DOHH2 (cell line): ENCODE measurements around the gene CPS1.

Source experiments
- H3F3A ChIP-seq: fragments of 200-600 bp; sonication (generic), shearing (Covaris generic); 2 replicates; pipeline ENCODE4 v1.6.0; 2016; ENCODE audit warnings: antibody characterized with exemption, mild to moderate bottlenecking; ENCODE audit not compliant: control insufficient read depth, insufficient read depth
- H3K27ac ChIP-seq: fragments of 200-600 bp; sonication (generic); 2 replicates; pipeline ENCODE4 v1.5.1; 2014; ENCODE audit warnings: low read depth, mild to moderate bottlenecking, low read length, moderate library complexity
- H3K27me3 ChIP-seq: fragments of 200-600 bp; sonication (generic); 2 replicates; pipeline ENCODE4 v1.6.1; 2014; ENCODE audit warnings: mild to moderate bottlenecking, low read length, mixed read lengths; ENCODE audit not compliant: control insufficient read depth
- H3K36me3 ChIP-seq: fragments of 200-600 bp; sonication (generic); 2 replicates; pipeline ENCODE4 v1.6.1; 2014; ENCODE audit warnings: mild to moderate bottlenecking, low read length, moderate library complexity, mixed read lengths; ENCODE audit not compliant: control insufficient read depth
- H3K4me1 ChIP-seq: fragments of 200-600 bp; sonication (generic); 2 replicates; pipeline ENCODE4 v1.6.1; 2014; ENCODE audit warnings: mild to moderate bottlenecking, low read length, mixed read lengths; ENCODE audit not compliant: control insufficient read depth
- H3K4me2 ChIP-seq: fragments of 200-600 bp; sonication (generic); 2 replicates; pipeline ENCODE4 v1.6.0; 2014; ENCODE audit warnings: mild to moderate bottlenecking, low read length, moderate library complexity
- H3K4me3 ChIP-seq: fragments of 200-600 bp; sonication (generic); 2 replicates; pipeline ENCODE4 v1.5.1; 2014; ENCODE audit warnings: mild to moderate bottlenecking, low read length, mixed read lengths
- H3K79me2 ChIP-seq: fragments of 200-600 bp; sonication (generic); 2 replicates; pipeline ENCODE4 v1.6.1; 2014; ENCODE audit warnings: mild to moderate bottlenecking, low read length, mixed read lengths; ENCODE audit not compliant: control insufficient read depth
- H3K9me2 ChIP-seq: fragments of 200-600 bp; sonication (generic); replicated peaks from 2 replicates; pipeline ENCODE4 v1.6.1; 2014; ENCODE audit warnings: mild to moderate bottlenecking, low read length, mixed read lengths; ENCODE audit not compliant: control insufficient read depth
- H3K9me3 ChIP-seq: fragments of 200-600 bp; sonication (generic); 2 replicates; pipeline ENCODE4 v1.6.1; 2014; ENCODE audit warnings: antibody characterized with exemption, low read length, mixed read lengths; ENCODE audit not compliant: control insufficient read depth, insufficient read depth
- H4K20me1 ChIP-seq: fragments of 200-600 bp; sonication (generic); 2 replicates; pipeline ENCODE4 v1.6.0; 2014; ENCODE audit warnings: low read depth, mild to moderate bottlenecking, antibody characterized with exemption, low read length, moderate library complexity; ENCODE audit not compliant: control insufficient read depth, insufficient read depth
- CTCF ChIP-seq: fragments of 200-600 bp; sonication (generic); IDR thresholded peaks from one replicate; pipeline ENCODE4 v1.5.1; 2014; ENCODE audit warnings: antibody characterized with exemption, mild to moderate bottlenecking, low read depth, low read length; ENCODE audit not compliant: poor library complexity, severe bottlenecking
- EZH2phosphoT487 ChIP-seq: fragments of 200-600 bp; sonication (generic); IDR thresholded peaks from 2 replicates; pipeline ENCODE4 v1.6.1; 2017; ENCODE audit warnings: borderline replicate concordance, mild to moderate bottlenecking, antibody characterized with exemption, low read length, moderate library complexity, mixed read lengths

CPS1 gene

GRCh38 chr2:210548031-210548430, 8.4 kb upstream of the CPS1 start:
- Histone ChIP-seq H3K9me3 (no peaks in the 10 kb centered on the region), H3K79me2 (no peaks in the 10 kb centered on the region), H3K9me2 (no peaks in the 10 kb centered on the region), H3F3A (no peaks in the 10 kb centered on the region), H3K4me2 (no peak overlapping the region), H3K4me1 (no peaks in the 10 kb centered on the region), H3K36me3 (no peaks in the 10 kb centered on the region), H3K27ac (no peak overlapping the region), H3K27me3 (no peaks in the 10 kb centered on the region), H3K4me3 (no peak overlapping the region), H4K20me1 (no peaks in the 10 kb centered on the region)
- TF ChIP-seq EZH2phosphoT487: no peak
- no peak for TF ChIP-seq CTCF

- TF ChIP-seq CTCF (no peak), EZH2phosphoT487 (no peak)
- H3K79me2 ChIP-seq: no peaks in the 10 kb centered on the region
- H3K4me3 ChIP-seq: no peak overlapping the region
- no peaks in the 10 kb centered on the region for H3K4me1 ChIP-seq
- no peaks in the 10 kb centered on the region for H3K9me3 ChIP-seq
- H3K4me2 ChIP-seq: no peak overlapping the region
- no peaks in the 10 kb centered on the region for H3K27me3 ChIP-seq
- no peaks in the 10 kb centered on the region for H3K9me2 ChIP-seq
- no peaks in the 10 kb centered on the region for H3K36me3 ChIP-seq
- H4K20me1 ChIP-seq: no peaks in the 10 kb centered on the region
- no peak overlapping the region for H3K27ac ChIP-seq
- no peaks in the 10 kb centered on the region for H3F3A ChIP-seq
Observed at GRCh38 chr2:210548878-210549384, 7.5 kb upstream of the CPS1 start.

- no peaks in the 10 kb centered on the region for H3K9me3 ChIP-seq
- no peaks in the 10 kb centered on the region for H3K9me2 ChIP-seq
- H3K27me3 ChIP-seq: no peaks in the 10 kb centered on the region
- H3K36me3 ChIP-seq: no peaks in the 10 kb centered on the region
- H3K4me1 ChIP-seq: no peaks in the 10 kb centered on the region
- H3K4me3 ChIP-seq: no peak overlapping the region
- H3K4me2 ChIP-seq: no peak overlapping the region
- no peaks in the 10 kb centered on the region for H3F3A ChIP-seq
- H3K27ac ChIP-seq: no peak overlapping the region
- TF ChIP-seq EZH2phosphoT487 (no peak), CTCF (no peak)
- H4K20me1 ChIP-seq: no peaks in the 10 kb centered on the region
- H3K79me2 ChIP-seq: no peaks in the 10 kb centered on the region
Observed at GRCh38 chr2:210551001-210551400, 5.4 kb upstream of the CPS1 start.
